Measurements from ENCODE around the gene MYH10.
"Not testable (repeated sequence)": the region's sequence is repeated elsewhere in the genome, so short reads cannot be mapped to it uniquely, and the experiment has no call there.

MYH10 gene

DNA sequence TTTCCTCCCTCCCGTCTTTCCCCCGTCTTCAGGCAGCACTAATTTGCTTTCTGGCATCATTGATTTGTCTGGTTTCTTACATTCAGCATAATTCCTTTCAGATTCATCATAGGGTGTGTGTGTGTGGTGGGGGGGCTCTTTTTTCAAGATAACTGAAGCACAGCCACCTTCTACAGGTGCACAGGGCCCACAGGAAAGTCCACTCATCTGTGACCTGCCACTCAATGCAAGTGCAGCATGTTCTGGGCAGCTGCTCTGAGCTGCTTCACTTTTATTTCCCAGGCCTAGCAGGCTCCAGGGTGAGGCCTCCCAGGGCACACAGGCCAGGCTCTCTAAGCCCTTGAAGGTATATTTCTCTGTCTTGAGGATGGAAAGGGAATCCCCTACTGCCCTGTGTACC, 35.2 kb upstream of the MYH10 start:
- no peak for DNase-seq (ENCODE audit: low spot score)
- H3K4me3 ChIP-seq (ENCODE audit: severe bottlenecking), result no peak overlapping the region
- no peaks in the 10 kb centered on the region for H3K36me3 ChIP-seq (ENCODE audit: low read depth)
- no peaks in the 10 kb centered on the region for H3K9me3 ChIP-seq (ENCODE audit: severe bottlenecking)
- no peaks in the 10 kb centered on the region for H3K27me3 ChIP-seq (ENCODE audit: insufficient read depth, poor library complexity, severe bottlenecking)
- TF ChIP-seq, protein P1, sequence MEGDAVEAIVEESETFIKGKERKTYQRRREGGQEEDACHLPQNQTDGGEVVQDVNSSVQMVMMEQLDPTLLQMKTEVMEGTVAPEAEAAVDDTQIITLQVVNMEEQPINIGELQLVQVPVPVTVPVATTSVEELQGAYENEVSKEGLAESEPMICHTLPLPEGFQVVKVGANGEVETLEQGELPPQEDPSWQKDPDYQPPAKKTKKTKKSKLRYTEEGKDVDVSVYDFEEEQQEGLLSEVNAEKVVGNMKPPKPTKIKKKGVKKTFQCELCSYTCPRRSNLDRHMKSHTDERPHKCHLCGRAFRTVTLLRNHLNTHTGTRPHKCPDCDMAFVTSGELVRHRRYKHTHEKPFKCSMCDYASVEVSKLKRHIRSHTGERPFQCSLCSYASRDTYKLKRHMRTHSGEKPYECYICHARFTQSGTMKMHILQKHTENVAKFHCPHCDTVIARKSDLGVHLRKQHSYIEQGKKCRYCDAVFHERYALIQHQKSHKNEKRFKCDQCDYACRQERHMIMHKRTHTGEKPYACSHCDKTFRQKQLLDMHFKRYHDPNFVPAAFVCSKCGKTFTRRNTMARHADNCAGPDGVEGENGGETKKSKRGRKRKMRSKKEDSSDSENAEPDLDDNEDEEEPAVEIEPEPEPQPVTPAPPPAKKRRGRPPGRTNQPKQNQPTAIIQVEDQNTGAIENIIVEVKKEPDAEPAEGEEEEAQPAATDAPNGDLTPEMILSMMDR (IDR thresholded peaks at IDR 0.05; ENCODE audit: poor library complexity, severe bottlenecking), result no peak
- ATAC-seq (ENCODE audit: low read depth), result no peak
- no peak overlapping the region for H3K27ac ChIP-seq (ENCODE audit: poor library complexity, severe bottlenecking)
- no peaks in the 10 kb centered on the region for H3K4me1 ChIP-seq (ENCODE audit: insufficient read depth, poor library complexity, severe bottlenecking)

DNA sequence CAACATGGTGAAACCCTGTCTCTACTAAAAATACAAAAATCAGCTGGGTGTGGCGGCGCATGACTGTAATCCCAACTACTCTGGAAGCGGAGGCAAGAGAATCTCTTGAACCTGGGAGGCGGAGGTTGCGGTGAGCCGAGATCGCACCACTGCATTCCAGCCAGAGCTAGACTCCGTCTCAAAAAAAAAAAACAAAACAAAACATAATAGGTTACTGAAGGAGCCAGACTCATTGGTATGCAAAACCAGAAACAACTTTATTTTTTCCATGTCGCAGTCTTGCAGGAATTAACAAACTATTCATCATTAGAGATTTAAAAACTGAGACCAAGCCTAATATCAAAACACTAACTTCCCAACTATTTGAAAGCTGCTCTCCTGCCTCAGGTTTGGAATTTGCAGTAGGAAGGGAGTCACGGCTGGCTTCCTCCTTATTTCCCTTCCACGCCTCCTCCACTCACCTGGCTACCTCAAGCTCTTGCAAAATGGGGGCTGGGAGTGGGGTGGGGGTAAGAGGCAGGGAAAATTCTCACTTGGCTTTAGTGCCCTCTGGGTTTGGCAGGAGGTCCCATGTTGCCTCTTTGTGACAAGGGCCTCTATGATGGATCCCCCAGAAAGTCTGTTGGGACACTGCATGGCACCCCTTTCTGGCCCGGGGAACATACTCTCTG, 34.1 kb upstream of the MYH10 start:
- no peaks in the 10 kb centered on the region for H3K9me3 ChIP-seq (ENCODE audit: severe bottlenecking)
- H3K27me3 ChIP-seq (ENCODE audit: insufficient read depth, poor library complexity, severe bottlenecking), result no peaks in the 10 kb centered on the region
- no peaks in the 10 kb centered on the region for H3K4me1 ChIP-seq (ENCODE audit: insufficient read depth, poor library complexity, severe bottlenecking)
- H3K36me3 ChIP-seq (ENCODE audit: low read depth), result no peaks in the 10 kb centered on the region
- no peak overlapping the region for H3K4me3 ChIP-seq (ENCODE audit: severe bottlenecking)
- DNase-seq (ENCODE audit: low spot score) (no peak), ATAC-seq (ENCODE audit: low read depth) (no peak)
- TF ChIP-seq, protein P1 (IDR thresholded peaks at IDR 0.05; ENCODE audit: poor library complexity, severe bottlenecking), result no peak
- H3K27ac ChIP-seq (ENCODE audit: poor library complexity, severe bottlenecking), result no peak overlapping the region

DNA sequence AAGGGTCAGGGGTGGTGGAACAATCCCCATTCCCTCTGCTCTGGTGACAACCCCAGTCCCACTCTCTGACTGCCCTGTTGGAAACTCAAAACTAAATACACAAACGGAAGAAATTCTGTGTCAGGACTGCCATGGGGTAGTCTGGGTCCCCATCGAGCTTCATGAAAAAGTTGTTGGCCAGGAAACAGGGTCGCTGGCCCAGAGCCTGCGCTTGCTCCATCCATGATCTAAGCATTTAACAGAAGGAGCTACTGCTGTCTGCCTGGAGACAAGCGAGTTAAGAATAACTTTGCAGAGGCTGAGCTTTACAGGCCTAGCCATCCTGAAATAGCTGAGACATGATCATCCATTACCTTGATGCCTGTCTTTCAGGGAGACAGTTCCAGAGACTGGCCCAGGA, 32.4 kb upstream of the MYH10 start:
- Histone ChIP-seq H3K27ac (ENCODE audit: poor library complexity, severe bottlenecking) (no peak overlapping the region), H3K9me3 (ENCODE audit: severe bottlenecking) (no peaks in the 10 kb centered on the region), H3K4me1 (ENCODE audit: insufficient read depth, poor library complexity, severe bottlenecking) (no peaks in the 10 kb centered on the region), H3K36me3 (ENCODE audit: low read depth) (no peaks in the 10 kb centered on the region), H3K4me3 (ENCODE audit: severe bottlenecking) (no peak overlapping the region), H3K27me3 (ENCODE audit: insufficient read depth, poor library complexity, severe bottlenecking) (no peaks in the 10 kb centered on the region)
- DNase-seq (ENCODE audit: low spot score), result no peak
- TF ChIP-seq, protein P1 (IDR thresholded peaks at IDR 0.05; ENCODE audit: poor library complexity, severe bottlenecking), result no peak
- ATAC-seq (ENCODE audit: low read depth), result no peak

DNA sequence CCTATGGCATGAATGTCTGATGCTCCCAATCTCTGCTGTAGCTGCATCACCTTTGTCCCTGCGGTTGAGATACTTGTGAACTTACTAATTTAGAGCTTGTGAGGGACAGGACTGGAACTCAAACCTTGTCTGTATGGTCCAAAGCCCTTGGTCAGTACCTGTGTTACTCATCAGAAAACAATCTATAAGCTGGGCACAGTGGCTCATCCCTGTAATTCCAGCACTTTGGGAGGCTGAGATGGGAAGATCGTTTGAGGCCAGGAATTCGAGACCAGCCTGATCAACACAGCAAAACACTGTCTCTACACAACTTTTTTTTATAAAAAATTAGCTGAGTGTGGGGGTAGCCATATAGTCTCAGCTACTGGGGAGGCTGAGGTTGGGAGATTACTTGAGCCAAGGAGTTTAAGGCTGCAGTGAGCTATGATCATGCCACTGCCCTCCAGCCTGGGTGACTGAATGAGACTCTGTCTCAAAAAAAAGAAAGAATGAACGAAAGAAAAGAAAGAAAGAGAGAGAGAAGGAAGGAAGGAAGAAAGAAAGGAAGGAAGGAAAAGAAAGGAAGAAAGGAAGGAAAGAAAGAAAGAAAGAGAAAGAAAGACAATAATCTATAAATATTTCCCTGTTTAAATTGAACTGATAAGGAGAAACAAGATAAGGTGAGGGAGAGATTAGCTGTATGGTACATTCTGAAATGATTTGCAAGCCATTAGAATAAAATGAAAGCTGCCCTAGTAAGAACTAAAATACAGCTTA, 31.7 kb upstream of the MYH10 start:
- DNase-seq (ENCODE audit: low spot score) (no peak), ATAC-seq (ENCODE audit: low read depth) (no peak)

DNA sequence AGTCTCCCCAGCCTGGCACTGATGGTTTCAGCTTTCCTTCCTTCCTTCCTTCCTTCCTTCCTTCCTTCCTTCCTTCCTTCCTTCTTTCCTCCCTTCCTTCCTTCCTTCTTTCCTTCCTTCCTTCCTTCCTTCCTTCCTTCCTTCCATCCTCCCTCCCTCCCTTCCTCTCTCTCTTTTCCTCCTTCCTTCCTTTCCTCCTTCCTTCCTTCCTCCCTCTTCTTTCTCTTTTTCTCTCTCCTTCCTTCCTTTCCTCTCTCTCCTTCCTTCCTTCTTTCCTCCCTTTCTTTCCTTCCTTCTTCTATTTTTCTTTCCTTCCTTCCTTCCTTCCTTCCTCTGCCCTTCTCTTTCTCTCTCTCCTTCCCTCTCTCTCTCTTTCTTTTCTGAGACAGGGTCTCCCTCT, 30.2 kb upstream of the MYH10 start:
- not testable (repeated sequence) for H3K27ac ChIP-seq (ENCODE audit: poor library complexity, severe bottlenecking); ATAC-seq (ENCODE audit: low read depth); H3K9me3 ChIP-seq (ENCODE audit: severe bottlenecking); DNase-seq (ENCODE audit: low spot score); H3K36me3 ChIP-seq (ENCODE audit: low read depth); H3K4me1 ChIP-seq (ENCODE audit: insufficient read depth, poor library complexity, severe bottlenecking); H3K4me3 ChIP-seq (ENCODE audit: severe bottlenecking); H3K27me3 ChIP-seq (ENCODE audit: insufficient read depth, poor library complexity, severe bottlenecking)

More for the DNA sequence above, 31.7 kb upstream of the MYH10 start:
- TF ChIP-seq, protein P1 (IDR thresholded peaks at IDR 0.05; ENCODE audit: poor library complexity, severe bottlenecking), result no peak
- Histone ChIP-seq H3K9me3 (ENCODE audit: severe bottlenecking) (no peaks in the 10 kb centered on the region), H3K27me3 (ENCODE audit: insufficient read depth, poor library complexity, severe bottlenecking) (no peaks in the 10 kb centered on the region), H3K4me3 (ENCODE audit: severe bottlenecking) (no peak overlapping the region), H3K36me3 (ENCODE audit: low read depth) (no peaks in the 10 kb centered on the region), H3K4me1 (ENCODE audit: insufficient read depth, poor library complexity, severe bottlenecking) (no peaks in the 10 kb centered on the region), H3K27ac (ENCODE audit: poor library complexity, severe bottlenecking) (no peak overlapping the region)

Measured in RWPE2 (cell line).